ENCODE results near the gene BTBD7. TPM values are rescaled to one million over a fixed set of nuclear protein-coding genes. Genes with fewer than 3 reads are reported as not detected.

BTBD7 gene
- total RNA-seq, 1 experiment from 2014 or later, result 24.7 TPM

- ChIA-PET CTCF (no interaction called here), POLR2A (no interaction called here)
- peak overlapping the region; percentile 68 for H3K27ac ChIP-seq (ENCODE audit: low read length)
- H3K4me3 ChIP-seq (ENCODE audit: low read depth in 2 of 2, low read length in 2 of 2), result peak overlapping the region in 1 of 2 experiments; percentile 26; a peak in 2 of 4 replicates
- H3K9me3 ChIP-seq (ENCODE audit: control insufficient read depth, insufficient read depth, low read depth, low read length), result no peaks in the 10 kb centered on the region
- H3K36me3 ChIP-seq (ENCODE audit: control insufficient read depth, insufficient read depth, low read length), result no peaks in the 10 kb centered on the region
- in situ Hi-C loops (cut with HindIII; ENCODE audit: low pct_unique_long_range_greater_than_20kb, low sequenced_read_pairs), result no loop called here
- TF ChIP-seq SIN3A (IDR thresholded peaks at IDR 0.05; ENCODE audit: borderline replicate concordance, insufficient read depth, low read depth, low read length), result no peak
- TF ChIP-seq POLR2AphosphoS5 (IDR thresholded peaks at IDR 0.05; ENCODE audit: low read depth, low read length), result no peak
- TF ChIP-seq CTCF (IDR thresholded peaks at IDR 0.05), result no peak
- no peak for TF ChIP-seq TCF7L2 (IDR thresholded peaks at IDR 0.05; ENCODE audit: low read depth, low read length)
- TF ChIP-seq REST (IDR thresholded peaks at IDR 0.05; ENCODE audit: insufficient read depth in 1 of 2, low read depth in 2 of 2, low read length in 1 of 2), result no peak
- intact Hi-C loops (cut with micrococcal nuclease; ENCODE audit: unreplicated experiment), result no loop called here
- H3K27me3 ChIP-seq (ENCODE audit: control insufficient read depth, insufficient read depth, low read length), result no peaks in the 10 kb centered on the region
- DNase-seq (ENCODE audit: low read depth, low spot score) (no peak), ATAC-seq (peak; percentile 86)
- H3K4me1 ChIP-seq (ENCODE audit: control insufficient read depth, insufficient read depth, low read length), result peaks cover 22% of the 10 kb centered on the region
- BruUV-seq (replicated peaks), result no TSS peak
Observed at GRCh38 chr14:93318927-93319326, 13.9 kb downstream of the BTBD7 start.

GRCh38 chr14:93317875-93318807, 14.7 kb downstream of the BTBD7 start:
- DNase-seq (ENCODE audit: low read depth, low spot score) (no peak), ATAC-seq (peak; percentile 81)
- no peaks in the 10 kb centered on the region for H3K36me3 ChIP-seq (ENCODE audit: control insufficient read depth, insufficient read depth, low read length)
- no peaks in the 10 kb centered on the region for H3K9me3 ChIP-seq (ENCODE audit: control insufficient read depth, insufficient read depth, low read depth, low read length)
- intact Hi-C loops (cut with micrococcal nuclease; ENCODE audit: unreplicated experiment), result no loop called here
- ChIA-PET POLR2A (no interaction called here), CTCF (interaction anchor here (0.6 kb wide), 1 partner anchor 207 kb away, joined by 4 read pairs; no protein-coding TSS in a partner anchor)
- BruUV-seq (replicated peaks), result no TSS peak
- H3K27ac ChIP-seq (ENCODE audit: low read length), result peak overlapping the region; percentile 68
- TF ChIP-seq POLR2AphosphoS5 (IDR thresholded peaks at IDR 0.05; ENCODE audit: low read depth, low read length), result no peak
- no peak for TF ChIP-seq SIN3A (IDR thresholded peaks at IDR 0.05; ENCODE audit: borderline replicate concordance, insufficient read depth, low read depth, low read length)
- no peak for TF ChIP-seq CTCF (IDR thresholded peaks at IDR 0.05)
- TF ChIP-seq REST (IDR thresholded peaks at IDR 0.05; ENCODE audit: insufficient read depth in 1 of 2, low read depth in 2 of 2, low read length in 1 of 2), result no peak
- TF ChIP-seq TCF7L2 (IDR thresholded peaks at IDR 0.05; ENCODE audit: low read depth, low read length), result no peak
- peaks cover 22% of the 10 kb centered on the region for H3K4me1 ChIP-seq (ENCODE audit: control insufficient read depth, insufficient read depth, low read length)
- in situ Hi-C loops (cut with HindIII; ENCODE audit: low pct_unique_long_range_greater_than_20kb, low sequenced_read_pairs), result no loop called here
- H3K4me3 ChIP-seq (ENCODE audit: low read depth in 2 of 2, low read length in 2 of 2), result no peak overlapping the region
- no peaks in the 10 kb centered on the region for H3K27me3 ChIP-seq (ENCODE audit: control insufficient read depth, insufficient read depth, low read length)

Measured in Panc1 (cell line).